H9 (cell line): ENCODE measurements around the gene WASHC3. TPM values are rescaled to one million over a fixed set of nuclear protein-coding genes. Genes with fewer than 3 reads are reported as not detected.
A peak's percentile ranks its signal among the peaks of the same experiment; 100 is the strongest.

Source experiments
- DNase-seq: peaks from one replicate; pipeline ENCODE4 v3.0.0-alpha.2; 2017
- H2AFZ ChIP-seq: one replicate; pipeline ENCODE4 v1.6.1; 2013; ENCODE audit warnings: mild to moderate bottlenecking, low read length, control low read depth, moderate library complexity
- H2AK5ac ChIP-seq: 2 replicates; pipeline ENCODE4 v1.6.1; 2013; ENCODE audit warnings: low read length, control low read depth, mixed read lengths; ENCODE audit not compliant: insufficient read length
- H2BK120ac ChIP-seq: one replicate; pipeline ENCODE4 v1.6.1; 2013; ENCODE audit warnings: low read depth, mild to moderate bottlenecking, low read length, control low read depth, inconsistent platforms; ENCODE audit not compliant: poor library complexity, severe bottlenecking
- H2BK12ac ChIP-seq: 2 replicates; pipeline ENCODE4 v1.6.1; 2013; ENCODE audit warnings: low read length, control low read depth, mixed read lengths, low read depth; ENCODE audit not compliant: insufficient read length
- H2BK15ac ChIP-seq: 2 replicates; pipeline ENCODE4 v1.6.1; 2013; ENCODE audit warnings: low read depth, low read length, control low read depth
- H2BK20ac ChIP-seq: one replicate; pipeline ENCODE4 v1.6.1; 2013; ENCODE audit warnings: low read depth, mild to moderate bottlenecking, low read length, control low read depth, inconsistent platforms; ENCODE audit not compliant: poor library complexity, severe bottlenecking
- H2BK5ac ChIP-seq: 2 replicates; pipeline ENCODE4 v1.6.1; 2013; ENCODE audit warnings: low read length, control low read depth, mixed read lengths; ENCODE audit not compliant: insufficient read length
- H3K14ac ChIP-seq: 2 replicates; pipeline ENCODE4 v1.6.1; 2013; ENCODE audit warnings: low read length, control low read depth; ENCODE audit not compliant: insufficient read depth
- H3K18ac ChIP-seq: 2 replicates; pipeline ENCODE4 v1.6.1; 2013; ENCODE audit warnings: low read depth, mild to moderate bottlenecking, mixed read lengths, low read length, control low read depth; ENCODE audit not compliant: insufficient read length
- H3K23ac ChIP-seq: 2 replicates; pipeline ENCODE4 v1.6.1; 2013; ENCODE audit warnings: low read length, control low read depth, mixed read lengths, low read depth; ENCODE audit not compliant: insufficient read length
- H3K23me2 ChIP-seq: 2 replicates; pipeline ENCODE4 v1.6.1; 2013; ENCODE audit warnings: low read depth, mild to moderate bottlenecking, mixed read lengths, low read length, control low read depth; ENCODE audit not compliant: insufficient read length, poor library complexity, severe bottlenecking
- H3K27ac ChIP-seq: 2 replicates; pipeline ENCODE4 v1.5.1; 2013; ENCODE audit warnings: low read length, control low read depth, mixed read lengths, low read depth; ENCODE audit not compliant: insufficient read length
- H3K27me3 ChIP-seq: 2 replicates; pipeline ENCODE4 v1.6.1; 2013; ENCODE audit warnings: low read length, control low read depth, inconsistent platforms; ENCODE audit not compliant: insufficient read depth
- H3K4ac ChIP-seq: 2 replicates; pipeline ENCODE4 v1.6.1; 2013; ENCODE audit warnings: low read depth, mild to moderate bottlenecking, control low read depth, inconsistent platforms, low read length, moderate library complexity
- H3K4me1 ChIP-seq: 2 replicates; pipeline ENCODE4 v1.6.1; 2013; ENCODE audit warnings: low read length, control low read depth, inconsistent platforms; ENCODE audit not compliant: insufficient read depth
- H3K4me2 ChIP-seq: 2 replicates; pipeline ENCODE4 v1.6.1; 2013; ENCODE audit warnings: low read length, control low read depth, mixed read lengths; ENCODE audit not compliant: insufficient read length, insufficient read depth
- H3K56ac ChIP-seq: 2 replicates; pipeline ENCODE4 v1.6.1; 2013; ENCODE audit warnings: low read depth, mild to moderate bottlenecking, mixed read lengths, low read length, control low read depth; ENCODE audit not compliant: insufficient read length
- H3K79me1 ChIP-seq: 2 replicates; pipeline ENCODE4 v1.6.1; 2013; ENCODE audit warnings: low read depth, mild to moderate bottlenecking, moderate library complexity, low read length, control low read depth, inconsistent platforms; ENCODE audit not compliant: insufficient read depth, poor library complexity, severe bottlenecking
- H3K79me2 ChIP-seq: 2 replicates; pipeline ENCODE4 v1.6.1; 2013; ENCODE audit warnings: low read length, control low read depth, inconsistent platforms; ENCODE audit not compliant: insufficient read depth
- H3K9ac ChIP-seq: 2 replicates; pipeline ENCODE4 v1.6.1; 2013; ENCODE audit warnings: low read length, control low read depth, mixed read lengths; ENCODE audit not compliant: insufficient read length; ENCODE audit errors: extremely low read depth
- H3K9me3 ChIP-seq: one replicate; pipeline ENCODE4 v1.6.1; 2013; ENCODE audit warnings: low read depth, low read length, inconsistent platforms; ENCODE audit not compliant: control insufficient read depth
- H3T11ph ChIP-seq: one replicate; pipeline ENCODE4 v1.6.1; 2013; ENCODE audit warnings: mild to moderate bottlenecking, low read length, control low read depth, inconsistent platforms
- H4K20me1 ChIP-seq: one replicate; pipeline ENCODE4 v1.6.1; 2013; ENCODE audit not compliant: control insufficient read depth, insufficient read length, insufficient read depth
- H4K5ac ChIP-seq: 2 replicates; pipeline ENCODE4 v1.6.1; 2013; ENCODE audit warnings: low read depth, mild to moderate bottlenecking, mixed read lengths, low read length, control low read depth; ENCODE audit not compliant: insufficient read length
- H4K8ac ChIP-seq: replicated peaks from 2 replicates; pipeline ENCODE4 v1.6.1; 2013; ENCODE audit warnings: low read length, control low read depth, mixed read lengths, low read depth; ENCODE audit not compliant: insufficient read length
- H4K91ac ChIP-seq: 2 replicates; pipeline ENCODE4 v1.6.1; 2013; ENCODE audit warnings: low read depth, mild to moderate bottlenecking, moderate library complexity, mixed read lengths, low read length, control low read depth; ENCODE audit not compliant: insufficient read length
- H3K27ac Mint-ChIP-seq, 3 experiments: 2 replicates in 2 of 3; 3 replicates in 1 of 3; pipeline ENCODE4 v1.8.0; 2020 to 2021; ENCODE audit warnings: mixed read lengths in 3 of 3, mild to moderate bottlenecking in 1 of 3, moderate library complexity in 1 of 3
- H3K27me3 Mint-ChIP-seq: 2 replicates; pipeline ENCODE4 v1.8.0; 2021; ENCODE audit warnings: low read depth, mild to moderate bottlenecking, moderate library complexity, mixed read lengths
- H3K36me3 Mint-ChIP-seq, 3 experiments: 2 replicates in 2 of 3; 3 replicates in 1 of 3; pipeline ENCODE4 v1.8.0; 2020 to 2021; ENCODE audit warnings: low read depth in 3 of 3, mixed read lengths in 3 of 3; ENCODE audit not compliant: insufficient read depth in 1 of 3
- H3K4me1 Mint-ChIP-seq, 2 experiments: 2 replicates each; pipeline ENCODE4 v1.8.0; 2020; ENCODE audit warnings: mixed read lengths in 2 of 2
- H3K4me3 Mint-ChIP-seq, 2 experiments: 2 replicates in 1 of 2; 3 replicates in 1 of 2; pipeline ENCODE4 v1.8.0; 2020 to 2021; ENCODE audit warnings: mild to moderate bottlenecking in 2 of 2, mixed read lengths in 2 of 2, moderate library complexity in 1 of 2
- H3K9me3 Mint-ChIP-seq, 2 experiments: 2 replicates in 1 of 2; 3 replicates in 1 of 2; pipeline ENCODE4 v1.8.0; 2020; ENCODE audit warnings: mild to moderate bottlenecking in 2 of 2, mixed read lengths in 2 of 2, moderate library complexity in 1 of 2
- total RNA-seq: library from RNA; stranded (reverse); gene quantifications from 2 replicates; pipeline ENCODE4 v1.2.1, GENCODE V29; 2021
- TF ChIP-seq, protein P1 (sequence below): fragments of 200-600 bp; sonication (generic); conservative IDR thresholded peaks from 3 replicates; pipeline ENCODE4 v1.8.0; 2021; ENCODE audit warnings: antibody characterized with exemption, mild to moderate bottlenecking

The WASHC3 gene
- total RNA-seq, 1 experiment from 2014 or later, result 14.1 TPM

DNA sequence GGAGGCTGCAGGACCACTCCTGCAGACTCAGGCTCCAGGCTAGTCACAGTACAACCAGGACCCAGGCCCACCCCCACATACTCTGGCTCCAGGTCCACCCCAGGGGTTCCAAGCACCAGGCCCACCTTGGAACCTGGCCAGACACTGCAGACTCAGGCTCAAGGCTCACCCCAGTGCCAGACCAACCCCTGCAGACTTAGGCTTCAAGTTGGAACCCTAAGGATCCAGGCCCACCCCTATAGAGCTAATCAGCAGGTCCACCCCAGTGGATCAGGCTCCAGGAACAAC is 8.8 kb downstream of the WASHC3 start:
- no peak overlapping the region for H3K9ac ChIP-seq
- Mint-ChIP-seq H3K4me3 (no peak overlapping the region), H3K4me1 (no peaks in the 10 kb centered on the region), H3K27ac (peak overlapping the region in 1 of 3 experiments; percentile 26; a peak in 2 of 7 replicates), H3K36me3 (no peaks in the 10 kb centered on the region; a peak in 1 of 7 replicates), H3K9me3 (no peaks in the 10 kb centered on the region), H3K27me3 (no peaks in the 10 kb centered on the region)
- no peak overlapping the region for H3K18ac ChIP-seq
- no peak overlapping the region for H2AK5ac ChIP-seq
- no peaks in the 10 kb centered on the region for H4K20me1 ChIP-seq
- no peak overlapping the region for H2BK120ac ChIP-seq
- H3K79me2 ChIP-seq, result no peaks in the 10 kb centered on the region
- H3K79me1 ChIP-seq, result no peaks in the 10 kb centered on the region
- no peak overlapping the region for H3K27ac ChIP-seq
- no peak overlapping the region for H2BK20ac ChIP-seq
- H3K14ac ChIP-seq, result no peak overlapping the region
- no peak overlapping the region for H2BK12ac ChIP-seq
- H4K8ac ChIP-seq, result no peak overlapping the region
- no peak overlapping the region for H2BK15ac ChIP-seq
- H3K4ac ChIP-seq, result no peak overlapping the region; the same call in 1 of the 2 replicates
- H3T11ph ChIP-seq, result no peak overlapping the region
- no peak overlapping the region for H4K5ac ChIP-seq
- no peak overlapping the region for H2BK5ac ChIP-seq
- no peak overlapping the region for H3K23ac ChIP-seq
- H3K4me2 ChIP-seq, result no peak overlapping the region
- H3K27me3 ChIP-seq, result no peaks in the 10 kb centered on the region
- no peaks in the 10 kb centered on the region for H3K4me1 ChIP-seq
- H2AFZ ChIP-seq, result no peak overlapping the region
- TF ChIP-seq, protein P1, sequence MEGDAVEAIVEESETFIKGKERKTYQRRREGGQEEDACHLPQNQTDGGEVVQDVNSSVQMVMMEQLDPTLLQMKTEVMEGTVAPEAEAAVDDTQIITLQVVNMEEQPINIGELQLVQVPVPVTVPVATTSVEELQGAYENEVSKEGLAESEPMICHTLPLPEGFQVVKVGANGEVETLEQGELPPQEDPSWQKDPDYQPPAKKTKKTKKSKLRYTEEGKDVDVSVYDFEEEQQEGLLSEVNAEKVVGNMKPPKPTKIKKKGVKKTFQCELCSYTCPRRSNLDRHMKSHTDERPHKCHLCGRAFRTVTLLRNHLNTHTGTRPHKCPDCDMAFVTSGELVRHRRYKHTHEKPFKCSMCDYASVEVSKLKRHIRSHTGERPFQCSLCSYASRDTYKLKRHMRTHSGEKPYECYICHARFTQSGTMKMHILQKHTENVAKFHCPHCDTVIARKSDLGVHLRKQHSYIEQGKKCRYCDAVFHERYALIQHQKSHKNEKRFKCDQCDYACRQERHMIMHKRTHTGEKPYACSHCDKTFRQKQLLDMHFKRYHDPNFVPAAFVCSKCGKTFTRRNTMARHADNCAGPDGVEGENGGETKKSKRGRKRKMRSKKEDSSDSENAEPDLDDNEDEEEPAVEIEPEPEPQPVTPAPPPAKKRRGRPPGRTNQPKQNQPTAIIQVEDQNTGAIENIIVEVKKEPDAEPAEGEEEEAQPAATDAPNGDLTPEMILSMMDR, result no peak
- no peak for DNase-seq
- H4K91ac ChIP-seq, result no peak overlapping the region
- no peaks in the 10 kb centered on the region for H3K23me2 ChIP-seq
- no peaks in the 10 kb centered on the region for H3K9me3 ChIP-seq
- no peak overlapping the region for H3K56ac ChIP-seq
